Measurements from ENCODE around the gene EFL1.

DNA sequence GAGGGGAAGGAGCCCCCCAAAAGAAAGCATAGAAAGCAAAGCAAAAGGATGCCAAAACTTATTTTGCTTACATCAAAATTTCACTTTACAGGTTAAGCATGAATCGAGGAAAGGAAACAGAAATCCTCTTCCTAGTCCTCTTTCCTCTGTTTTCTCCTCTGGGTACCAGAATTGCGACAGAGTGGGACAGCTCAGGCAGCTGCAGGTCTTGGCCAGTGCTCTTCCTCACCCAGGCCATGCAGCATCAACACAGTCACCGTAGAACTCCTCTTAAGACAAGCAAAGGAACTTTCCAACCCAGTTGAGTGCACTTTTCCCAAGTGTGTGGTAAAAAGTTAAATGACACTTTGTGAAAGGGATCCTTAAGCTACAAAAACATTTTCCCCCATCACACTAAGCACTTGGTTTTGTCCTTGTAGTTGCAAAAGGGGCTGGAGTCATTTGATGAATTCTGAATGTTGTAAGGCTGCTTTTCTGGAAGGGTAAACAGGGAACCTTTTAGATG, 170.8 kb downstream of the EFL1 start:
- TF ChIP-seq CTCF (conservative IDR thresholded peaks at IDR 0.05; ENCODE audit: low read length), result no peak
- no peak for TF ChIP-seq EZH2phosphoT487 (IDR thresholded peaks at IDR 0.05; ENCODE audit: borderline replicate concordance, low read depth, low read length)

Measured in OCI-LY7 (cell line).